AG09309 (cell line): ENCODE data around the gene PLTP.
"Not testable (repeated sequence)": the region's sequence is repeated elsewhere in the genome, so short reads cannot be mapped to it uniquely, and the experiment has no call there.

Experiments
- DNase-seq: peaks from one replicate; pipeline ENCODE4 v3.0.0-alpha.2; 2010; ENCODE audit warnings: low read depth
- H3K4me3 ChIP-seq: 2 replicates; pipeline ENCODE4 v1.5.1; 2011; ENCODE audit warnings: mild to moderate bottlenecking, low read depth, low read length, moderate library complexity; ENCODE audit not compliant: control insufficient read depth
- TF ChIP-seq, protein P1 (sequence below): IDR thresholded peaks from 2 replicates; pipeline ENCODE4 v1.5.1; 2011; ENCODE audit warnings: mild to moderate bottlenecking, low read depth, low read length, inconsistent platforms; ENCODE audit not compliant: insufficient read depth, control insufficient read depth; ENCODE audit errors: missing control alignments

The PLTP gene

GRCh38 chr20:45878076-45878761 is 33.7 kb downstream of the PLTP start:
- TF ChIP-seq, protein P1, sequence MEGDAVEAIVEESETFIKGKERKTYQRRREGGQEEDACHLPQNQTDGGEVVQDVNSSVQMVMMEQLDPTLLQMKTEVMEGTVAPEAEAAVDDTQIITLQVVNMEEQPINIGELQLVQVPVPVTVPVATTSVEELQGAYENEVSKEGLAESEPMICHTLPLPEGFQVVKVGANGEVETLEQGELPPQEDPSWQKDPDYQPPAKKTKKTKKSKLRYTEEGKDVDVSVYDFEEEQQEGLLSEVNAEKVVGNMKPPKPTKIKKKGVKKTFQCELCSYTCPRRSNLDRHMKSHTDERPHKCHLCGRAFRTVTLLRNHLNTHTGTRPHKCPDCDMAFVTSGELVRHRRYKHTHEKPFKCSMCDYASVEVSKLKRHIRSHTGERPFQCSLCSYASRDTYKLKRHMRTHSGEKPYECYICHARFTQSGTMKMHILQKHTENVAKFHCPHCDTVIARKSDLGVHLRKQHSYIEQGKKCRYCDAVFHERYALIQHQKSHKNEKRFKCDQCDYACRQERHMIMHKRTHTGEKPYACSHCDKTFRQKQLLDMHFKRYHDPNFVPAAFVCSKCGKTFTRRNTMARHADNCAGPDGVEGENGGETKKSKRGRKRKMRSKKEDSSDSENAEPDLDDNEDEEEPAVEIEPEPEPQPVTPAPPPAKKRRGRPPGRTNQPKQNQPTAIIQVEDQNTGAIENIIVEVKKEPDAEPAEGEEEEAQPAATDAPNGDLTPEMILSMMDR: no peak
- DNase-seq: no peak
- H3K4me3 ChIP-seq: no peak overlapping the region

GRCh38 chr20:45874576-45874975 is 37.4 kb downstream of the PLTP start:
- TF ChIP-seq, protein P1: no peak
- no peak overlapping the region for H3K4me3 ChIP-seq
- no peak for DNase-seq

GRCh38 chr20:45874104-45874481 is 37.9 kb downstream of the PLTP start:
- not testable (repeated sequence) for DNase-seq

GRCh38 chr20:45873409-45874103 is 38.4 kb downstream of the PLTP start:
- TF ChIP-seq, protein P1: no peak
- DNase-seq: no peak
- H3K4me3 ChIP-seq: no peak overlapping the region

More at GRCh38 chr20:45874104-45874481, 37.9 kb downstream of the PLTP start:
- H3K4me3 ChIP-seq: not testable (repeated sequence)

DNA sequence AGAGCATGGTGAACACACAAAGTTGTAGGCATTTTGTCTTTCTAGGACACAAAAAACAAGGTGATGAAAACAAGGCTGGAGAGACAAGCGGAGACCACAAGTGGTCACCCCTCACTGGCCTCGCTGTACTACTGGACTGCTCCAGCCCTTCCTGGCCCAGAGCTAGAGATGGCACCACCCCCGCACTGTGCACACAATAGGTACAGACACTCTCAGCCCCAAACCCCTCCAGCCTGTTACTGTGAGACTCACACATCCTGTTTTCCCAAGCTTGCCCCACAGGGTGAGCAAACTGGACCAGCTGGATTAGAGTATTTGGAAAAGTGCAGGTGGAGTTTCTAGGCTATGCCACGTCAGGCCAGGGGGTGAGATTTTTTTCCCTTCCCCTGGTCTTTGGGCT is 39.3 kb downstream of the PLTP start:
- TF ChIP-seq, protein P1: no peak
- no peak for DNase-seq
- H3K4me3 ChIP-seq: no peak overlapping the region

GRCh38 chr20:45867819-45868176 is 44.2 kb downstream of the PLTP start:
- H3K4me3 ChIP-seq: no peak overlapping the region
- TF ChIP-seq, protein P1: no peak
- DNase-seq: no peak

GRCh38 chr20:45867136-45867818 is 44.7 kb downstream of the PLTP start:
- TF ChIP-seq, protein P1: no peak
- H3K4me3 ChIP-seq: no peak overlapping the region
- no peak for DNase-seq
